ENCODE measurements around the gene TMEM271.

- no peak for TF ChIP-seq CTCF (IDR thresholded peaks at IDR 0.05; ENCODE audit: low read depth, low read length)
- TF ChIP-seq EZH2phosphoT487 (IDR thresholded peaks at IDR 0.05; ENCODE audit: low read depth), result no peak
Observed at GRCh38 chr4:589219-589963, 13.3 kb upstream of the TMEM271 start.

Measured in OCI-LY3 (cell line).